Natural killer cell treated with Interleukin-12 subunit alpha and Interleukin-12 subunit beta and Interleukin-15 and Interleukin-18, amount 100 ng/mL, for 72 hours (primary cell): ENCODE results near the gene SLC25A25. TPM values are rescaled to one million over a fixed set of nuclear protein-coding genes. Genes with fewer than 3 reads are reported as not detected.
"Not testable (repeated sequence)": the region's sequence is repeated elsewhere in the genome, so short reads cannot be mapped to it uniquely, and the experiment has no call there.

Experiments
- ATAC-seq, 2 donors: fragments of 150-1000 bp; cut with Tn5 transposase in 1 of 2; sonication (Bioruptor Pico), chemical (Tn5 transposase) in 1 of 2; 2 replicates each; pipeline ENCODE4 v1.10.0; 2021
- DNase-seq: peaks from one replicate; pipeline ENCODE4 v3.0.0; 2022; ENCODE audit warnings: low spot score
- H3K27ac Mint-ChIP-seq, 2 donors: 1 replicate in 1 of 2; 2 replicates in 1 of 2; pipeline ENCODE4 v1.8.0; 2022; ENCODE audit warnings: mixed read lengths in 2 of 2, mild to moderate bottlenecking in 1 of 2, moderate library complexity in 1 of 2
- H3K27me3 Mint-ChIP-seq, 2 donors: 1 replicate in 1 of 2; 2 replicates in 1 of 2; pipeline ENCODE4 v1.8.0; 2022; ENCODE audit warnings: mixed read lengths in 2 of 2
- H3K36me3 Mint-ChIP-seq: one replicate; pipeline ENCODE4 v1.8.0; 2022; ENCODE audit warnings: mixed read lengths
- H3K4me1 Mint-ChIP-seq, 2 donors: 1 replicate in 1 of 2; 2 replicates in 1 of 2; pipeline ENCODE4 v1.8.0; 2022; ENCODE audit warnings: low read depth in 2 of 2, mixed read lengths in 2 of 2, mild to moderate bottlenecking in 1 of 2
- H3K4me3 Mint-ChIP-seq: one replicate; pipeline ENCODE4 v1.8.0; 2022; ENCODE audit warnings: mixed read lengths
- H3K9me3 Mint-ChIP-seq: 2 replicates; pipeline ENCODE4 v1.8.0; 2022; ENCODE audit warnings: mixed read lengths
- total RNA-seq, 2 donors: library from RNA; stranded (reverse); gene quantifications; one replicate each; pipeline ENCODE4 v1.2.3, GENCODE V29; 2022

SLC25A25 gene
- 10 to 100 TPM; 15.0 to 23.2 TPM for total RNA-seq

- H3K27me3 Mint-ChIP-seq: no peaks in the 10 kb centered on the region
- no peaks in the 10 kb centered on the region for H3K36me3 Mint-ChIP-seq
- H3K27ac Mint-ChIP-seq: peak within 1 kb of the TSS; percentile 72 to 88
- peak; percentile 94 to 95 for ATAC-seq
- no peaks in the 10 kb centered on the region for H3K9me3 Mint-ChIP-seq
- peaks cover 36 to 39% of the 10 kb centered on the region in 2 donors for H3K4me1 Mint-ChIP-seq
- DNase-seq: peak; percentile 100
- H3K4me3 Mint-ChIP-seq: peak within 1 kb of the TSS; percentile 96
Measured at GRCh38 chr9:128067645-128068385, at the start of gene SLC25A25. Gene SLC25A25, plus strand, starts transcription at chr9:128068232. Its CDS starts 88 bp downstream, at chr9:128068320.

- Mint-ChIP-seq H3K27ac (peak overlapping the region in 1 of 2 donors; percentile 14), H3K4me3 (no peak overlapping the region), H3K36me3 (no peaks in the 10 kb centered on the region), H3K9me3 (no peaks in the 10 kb centered on the region), H3K4me1 (peaks cover 14 to 21% of the 10 kb centered on the region in 2 donors), H3K27me3 (no peaks in the 10 kb centered on the region)
- no peak for DNase-seq
- no peak for ATAC-seq
Measured at GRCh38 chr9:128020692-128021091, 47.3 kb upstream of the SLC25A25 start.

- H3K27me3 Mint-ChIP-seq: no peaks in the 10 kb centered on the region
- peaks cover 18 to 25% of the 10 kb centered on the region in 2 donors for H3K4me1 Mint-ChIP-seq
- no peak for ATAC-seq
- no peak overlapping the region for H3K4me3 Mint-ChIP-seq
- H3K27ac Mint-ChIP-seq: peak overlapping the region; percentile 4 to 14
- no peak for DNase-seq
- no peaks in the 10 kb centered on the region for H3K36me3 Mint-ChIP-seq
- H3K9me3 Mint-ChIP-seq: no peaks in the 10 kb centered on the region
Measured at GRCh38 chr9:128021098-128021497, 46.9 kb upstream of the SLC25A25 start.

GRCh38 chr9:128022886-128023285, 45.1 kb upstream of the SLC25A25 start:
- DNase-seq: no peak
- H3K4me3 Mint-ChIP-seq: no peak overlapping the region
- no peak for ATAC-seq
- H3K27ac Mint-ChIP-seq: no peak overlapping the region
- no peaks in the 10 kb centered on the region for H3K9me3 Mint-ChIP-seq
- H3K4me1 Mint-ChIP-seq: peaks cover 33 to 42% of the 10 kb centered on the region in 2 donors
- H3K36me3 Mint-ChIP-seq: no peaks in the 10 kb centered on the region
- no peaks in the 10 kb centered on the region for H3K27me3 Mint-ChIP-seq

GRCh38 chr9:128023671-128024070, 44.4 kb upstream of the SLC25A25 start:
- not testable (repeated sequence) for ATAC-seq, H3K4me3 Mint-ChIP-seq
- H3K27ac Mint-ChIP-seq: peak overlapping the region; percentile 28 to 43

GRCh38 chr9:128024761-128025308, 43.2 kb upstream of the SLC25A25 start:
- DNase-seq: no peak

More at GRCh38 chr9:128023671-128024070, 44.4 kb upstream of the SLC25A25 start:
- H3K9me3 Mint-ChIP-seq, DNase-seq, H3K36me3 Mint-ChIP-seq, H3K27me3 Mint-ChIP-seq: not testable (repeated sequence)
- peaks cover 36 to 46% of the 10 kb centered on the region in 2 donors for H3K4me1 Mint-ChIP-seq

GRCh38 chr9:128025736-128026135, 42.3 kb upstream of the SLC25A25 start:
- peak overlapping the region; percentile 74 for H3K4me3 Mint-ChIP-seq
- no peaks in the 10 kb centered on the region for H3K36me3 Mint-ChIP-seq
- H3K9me3 Mint-ChIP-seq: no peaks in the 10 kb centered on the region
- peak overlapping the region; percentile 88 to 93 for H3K27ac Mint-ChIP-seq
- H3K27me3 Mint-ChIP-seq: no peaks in the 10 kb centered on the region
- ATAC-seq (no peak), DNase-seq (no peak)
- peaks cover 42 to 51% of the 10 kb centered on the region in 2 donors for H3K4me1 Mint-ChIP-seq

More at GRCh38 chr9:128024761-128025308, 43.2 kb upstream of the SLC25A25 start:
- Mint-ChIP-seq H3K4me3 (peak overlapping the region; percentile 74), H3K4me1 (peaks cover 41 to 50% of the 10 kb centered on the region in 2 donors), H3K9me3 (no peaks in the 10 kb centered on the region), H3K27me3 (no peaks in the 10 kb centered on the region), H3K36me3 (no peaks in the 10 kb centered on the region), H3K27ac (peak overlapping the region in 1 of 2 donors; percentile 88)
- no peak for ATAC-seq

GRCh38 chr9:128026255-128026772, 41.7 kb upstream of the SLC25A25 start:
- no peaks in the 10 kb centered on the region for H3K27me3 Mint-ChIP-seq
- no peaks in the 10 kb centered on the region for H3K9me3 Mint-ChIP-seq
- DNase-seq: no peak
- peak; percentile 21 to 65 for ATAC-seq
- peaks cover 42 to 48% of the 10 kb centered on the region in 2 donors for H3K4me1 Mint-ChIP-seq
- H3K36me3 Mint-ChIP-seq: no peaks in the 10 kb centered on the region
- peak overlapping the region; percentile 74 for H3K4me3 Mint-ChIP-seq
- H3K27ac Mint-ChIP-seq: peak overlapping the region; percentile 88 to 93

- no peaks in the 10 kb centered on the region for H3K27me3 Mint-ChIP-seq
- H3K4me1 Mint-ChIP-seq: peaks cover 41 to 46% of the 10 kb centered on the region in 2 donors
- H3K9me3 Mint-ChIP-seq: no peaks in the 10 kb centered on the region
- H3K27ac Mint-ChIP-seq: peak overlapping the region; percentile 88 to 93
- H3K36me3 Mint-ChIP-seq: no peaks in the 10 kb centered on the region
- ATAC-seq (peak; percentile 82 to 87), DNase-seq (peak; percentile 76)
- peak overlapping the region; percentile 74 for H3K4me3 Mint-ChIP-seq
Measured at GRCh38 chr9:128026773-128027541, 41.1 kb upstream of the SLC25A25 start.

GRCh38 chr9:128027705-128028104, 40.3 kb upstream of the SLC25A25 start:
- Mint-ChIP-seq H3K4me3 (peak overlapping the region; percentile 74), H3K9me3 (no peaks in the 10 kb centered on the region), H3K27ac (peak overlapping the region; percentile 88 to 93), H3K27me3 (no peaks in the 10 kb centered on the region), H3K4me1 (peaks cover 37 to 42% of the 10 kb centered on the region in 2 donors), H3K36me3 (no peaks in the 10 kb centered on the region)
- no peak for ATAC-seq
- no peak for DNase-seq

GRCh38 chr9:128033609-128034008, 34.4 kb upstream of the SLC25A25 start:
- H3K36me3 Mint-ChIP-seq: no peaks in the 10 kb centered on the region
- peaks cover 14 to 17% of the 10 kb centered on the region in 2 donors for H3K4me1 Mint-ChIP-seq
- H3K27ac Mint-ChIP-seq: peak overlapping the region in 1 of 2 donors; percentile 70
- DNase-seq: no peak
- no peaks in the 10 kb centered on the region for H3K9me3 Mint-ChIP-seq
- H3K4me3 Mint-ChIP-seq: no peak overlapping the region
- no peaks in the 10 kb centered on the region for H3K27me3 Mint-ChIP-seq
- ATAC-seq: no peak

- H3K4me3 Mint-ChIP-seq: no peak overlapping the region
- H3K9me3 Mint-ChIP-seq: no peaks in the 10 kb centered on the region
- H3K36me3 Mint-ChIP-seq: no peaks in the 10 kb centered on the region
- DNase-seq (peak; percentile 64), ATAC-seq (peak; percentile 79 to 88)
- H3K27me3 Mint-ChIP-seq: no peaks in the 10 kb centered on the region
- no peak overlapping the region for H3K27ac Mint-ChIP-seq
- H3K4me1 Mint-ChIP-seq: peaks cover 10 to 11% of the 10 kb centered on the region in 2 donors
Measured at GRCh38 chr9:128034821-128035652, 33.0 kb upstream of the SLC25A25 start.

GRCh38 chr9:128036522-128036921, 31.5 kb upstream of the SLC25A25 start:
- not testable (repeated sequence) for H3K27me3 Mint-ChIP-seq, DNase-seq, H3K27ac Mint-ChIP-seq, H3K9me3 Mint-ChIP-seq, H3K4me3 Mint-ChIP-seq, H3K36me3 Mint-ChIP-seq, H3K4me1 Mint-ChIP-seq, ATAC-seq
